Muscle of arm (tissue), 12 donors: ENCODE measurements around the gene KSR1. TPM values are rescaled to one million over a fixed set of nuclear protein-coding genes. Genes with fewer than 3 reads are reported as not detected.
"Not testable (repeated sequence)": the region's sequence is repeated elsewhere in the genome, so short reads cannot be mapped to it uniquely, and the experiment has no call there.

Experiments used
- DNase-seq: peaks from one replicate; pipeline ENCODE4 v3.0.0-alpha.2; 2013
- polyA plus RNA-seq, 12 donors: library from polyadenylated mRNA; unstranded; fragments of 120-200 nt; gene quantifications; one replicate each; pipeline ENCODE4 v1.2.1, GENCODE V29; 2013; ENCODE audit not compliant: insufficient read length in 12 of 12

The KSR1 gene
- polyA plus RNA-seq, 12 donors: 61.7 to 121 (median 95.5) TPM; not detected in 1

- DNase-seq: no peak
Observed at GRCh38 chr17:27631411-27631760, 175.1 kb downstream of the KSR1 start.

- no peak for DNase-seq
Observed at GRCh38 chr17:27631897-27632725, 175.9 kb downstream of the KSR1 start.

GRCh38 chr17:27632766-27633165 is 176.5 kb downstream of the KSR1 start:
- peak; percentile 73 for DNase-seq

- DNase-seq: no peak
Observed at GRCh38 chr17:27633312-27634025, 177.2 kb downstream of the KSR1 start.

GRCh38 chr17:27634026-27634335 is 177.7 kb downstream of the KSR1 start:
- no peak for DNase-seq

- DNase-seq: no peak
Observed at GRCh38 chr17:27634776-27635175, 178.5 kb downstream of the KSR1 start.

GRCh38 chr17:27635275-27635823 is 179.1 kb downstream of the KSR1 start:
- DNase-seq: no peak

GRCh38 chr17:27636005-27636520 is 179.8 kb downstream of the KSR1 start:
- DNase-seq: not testable (repeated sequence)

- not testable (repeated sequence) for DNase-seq
Observed at GRCh38 chr17:27637818-27638217, 181.6 kb downstream of the KSR1 start.

- DNase-seq: not testable (repeated sequence)
Observed at GRCh38 chr17:27638415-27638914, 182.2 kb downstream of the KSR1 start.

- DNase-seq: no peak
Observed at GRCh38 chr17:27640790-27641189, 184.5 kb downstream of the KSR1 start.

GRCh38 chr17:27644586-27644985 is 188.3 kb downstream of the KSR1 start:
- no peak for DNase-seq

GRCh38 chr17:27645621-27646020 is 189.4 kb downstream of the KSR1 start:
- not testable (repeated sequence) for DNase-seq

GRCh38 chr17:27646232-27646631 is 190.0 kb downstream of the KSR1 start:
- no peak for DNase-seq

GRCh38 chr17:27647765-27648164 is 191.5 kb downstream of the KSR1 start:
- no peak for DNase-seq

- DNase-seq: not testable (repeated sequence)
Observed at GRCh38 chr17:27649111-27649571, 192.9 kb downstream of the KSR1 start.

- DNase-seq: no peak
Observed at GRCh38 chr17:27649929-27650328, 193.7 kb downstream of the KSR1 start.

GRCh38 chr17:27650836-27651235 is 194.6 kb downstream of the KSR1 start:
- DNase-seq: no peak

- DNase-seq: peak; percentile 44
Observed at GRCh38 chr17:27651411-27652345, 195.4 kb downstream of the KSR1 start.

- not testable (repeated sequence) for DNase-seq
Observed at GRCh38 chr17:27653449-27653971, 197.3 kb downstream of the KSR1 start.

- DNase-seq: no peak
Observed at GRCh38 chr17:27654136-27654535, 197.9 kb downstream of the KSR1 start.
